CD4-positive, alpha-beta T cell (primary cell): ENCODE results near the gene MRPL1. TPM values are rescaled to one million over a fixed set of nuclear protein-coding genes. Genes with fewer than 3 reads are reported as not detected.

Experiments
- ATAC-seq: fragments of 200-7000 bp; cut with Tn5 transposase; one replicate; pipeline ENCODE4 v1.10.0; 2022; ENCODE audit warnings: mild to moderate bottlenecking; ENCODE audit not compliant: poor library complexity
- CTCF ChIA-PET: fragments of 350-600 bp; sonication (Branson Sonifier 250); formaldehyde crosslinking; loops from one replicate; lab custom pipeline; 2021; ENCODE audit warnings: antibody characterized with exemption, inconsistent platforms; lab: Charles Lee
- POLR2A ChIA-PET: fragments of 350-600 bp; sonication (Branson Sonifier 250); formaldehyde crosslinking; loops from one replicate; lab custom pipeline; 2021; ENCODE audit warnings: antibody characterized with exemption, inconsistent platforms; lab: Charles Lee
- DNase-seq, 14 experiments: peaks; one replicate each; pipeline ENCODE4 v3.0.0-alpha.2; 2013 to 2020; ENCODE audit warnings: mixed read lengths in 2 of 14
- H3K27ac ChIP-seq, 2 donors: one replicate each; pipeline versions ENCODE4 v1.5.1 to v1.7.0; 2013; ENCODE audit warnings: low read length in 2 of 2, low read depth in 1 of 2, mild to moderate bottlenecking in 1 of 2
- H3K27me3 ChIP-seq, 2 experiments: 1 replicate in 1 of 2; 2 replicates in 1 of 2; pipeline versions ENCODE4 v1.6.1 to v1.7.0; 2013; ENCODE audit warnings: low read length in 2 of 2, control low read depth in 1 of 2, mild to moderate bottlenecking in 1 of 2, moderate library complexity in 1 of 2; ENCODE audit not compliant: insufficient read depth in 2 of 2, control insufficient read depth in 1 of 2
- H3K36me3 ChIP-seq: one replicate; pipeline ENCODE4 v1.6.1; 2013; ENCODE audit warnings: low read length, control low read depth; ENCODE audit not compliant: insufficient read depth
- H3K4me1 ChIP-seq: one replicate; pipeline ENCODE4 v1.6.1; 2013; ENCODE audit warnings: low read length, control low read depth; ENCODE audit not compliant: insufficient read depth
- H3K4me3 ChIP-seq: one replicate; pipeline ENCODE4 v1.5.1; 2013; ENCODE audit warnings: mild to moderate bottlenecking, low read length, moderate library complexity
- H3K9me3 ChIP-seq, 2 experiments: 1 replicate in 1 of 2; 2 replicates in 1 of 2; pipeline versions ENCODE4 v1.6.1 to v1.7.0; 2013; ENCODE audit warnings: low read length in 2 of 2, mild to moderate bottlenecking in 2 of 2, control low read depth in 1 of 2, moderate library complexity in 1 of 2; ENCODE audit not compliant: control insufficient read depth in 1 of 2, insufficient read depth in 1 of 2
- H3K27ac Mint-ChIP-seq: one replicate; pipeline ENCODE4 v1.8.0; 2020; ENCODE audit warnings: mixed read lengths
- H3K27me3 Mint-ChIP-seq: one replicate; pipeline ENCODE4 v1.8.0; 2021; ENCODE audit warnings: mixed read lengths
- H3K36me3 Mint-ChIP-seq: one replicate; pipeline ENCODE4 v1.8.0; 2021; ENCODE audit warnings: low read depth, mixed read lengths
- H3K4me1 Mint-ChIP-seq: one replicate; pipeline ENCODE4 v1.8.0; 2021; ENCODE audit warnings: low read depth, mixed read lengths
- H3K4me3 Mint-ChIP-seq: one replicate; pipeline ENCODE4 v1.8.0; 2020; ENCODE audit warnings: mild to moderate bottlenecking, mixed read lengths
- H3K9me3 Mint-ChIP-seq: one replicate; pipeline ENCODE4 v1.8.0; 2020; ENCODE audit warnings: mixed read lengths
- intact Hi-C, 2 experiments: fragments of 100-400 bp; cut with DNase I in 1 of 2; cut with micrococcal nuclease in 1 of 2; formaldehyde crosslinking; loops; one replicate each; pipeline versions ENCODE4 v1.15.1 to v1.9.0; 2023 to 2025; cut with DNase I, micrococcal nuclease
- total RNA-seq, 174 experiments: library from RNA in 2 of 174; stranded (reverse) in 2 of 174; gene quantifications; one replicate each; pipeline ENCODE4 v1.2.3 and lab custom pipeline; 2021 to 2026
- TF ChIP-seq, protein P1 (sequence below): fragments of 200-600 bp; IDR thresholded peaks from one replicate; pipeline ENCODE4 v1.8.0; 2022; ENCODE audit warnings: antibody characterized with exemption, mild to moderate bottlenecking

The MRPL1 gene
- total RNA-seq, 2 experiments from 2014 or later, result 14.8 to 17.5 TPM

DNA sequence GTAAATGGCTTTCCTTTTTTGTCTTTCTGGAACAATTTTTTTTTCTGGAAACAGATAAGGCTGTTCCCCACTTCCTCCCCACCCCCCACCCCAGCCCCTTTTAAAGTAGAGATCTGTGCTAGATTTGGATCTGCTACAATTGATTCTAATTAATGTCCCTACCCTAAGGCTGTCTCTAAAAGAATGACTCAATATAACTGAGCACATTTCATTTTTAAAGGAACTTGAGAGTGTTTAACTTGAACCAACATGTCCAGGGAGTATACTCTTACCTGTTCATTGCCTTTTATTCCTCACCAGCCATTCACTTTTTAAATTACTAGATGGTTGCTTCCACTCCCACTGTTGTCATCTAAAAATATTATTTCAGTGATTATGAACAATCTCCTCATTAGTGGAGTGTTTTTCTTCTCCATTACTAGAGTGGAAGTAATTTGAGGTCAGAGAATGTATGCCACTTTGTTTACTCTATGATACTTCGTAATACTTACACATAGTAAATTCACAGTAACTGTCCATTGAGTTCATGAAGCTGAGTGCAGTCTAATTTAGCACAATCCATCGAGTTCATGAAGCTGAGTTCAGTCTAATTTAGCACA, 29.4 kb upstream of the MRPL1 start:
- POLR2A ChIA-PET, result interaction anchor here (1.2 to 1.4 kb wide), 2 partner anchors 12 to 20 kb away, joined by 4 to 6 read pairs; no protein-coding TSS in a partner anchor
- Histone ChIP-seq H3K9me3 (no peaks in the 10 kb centered on the region), H3K4me3 (no peak overlapping the region), H3K27ac (no peak overlapping the region), H3K27me3 (no peaks in the 10 kb centered on the region), H3K4me1 (peaks cover 4% of the 10 kb centered on the region), H3K36me3 (no peaks in the 10 kb centered on the region)
- intact Hi-C loops, result no loop called here
- Mint-ChIP-seq H3K9me3 (no peaks in the 10 kb centered on the region), H3K27ac (no peak overlapping the region), H3K4me3 (no peak overlapping the region), H3K27me3 (no peaks in the 10 kb centered on the region), H3K4me1 (peaks cover 12% of the 10 kb centered on the region), H3K36me3 (no peaks in the 10 kb centered on the region)
- TF ChIP-seq, protein P1, sequence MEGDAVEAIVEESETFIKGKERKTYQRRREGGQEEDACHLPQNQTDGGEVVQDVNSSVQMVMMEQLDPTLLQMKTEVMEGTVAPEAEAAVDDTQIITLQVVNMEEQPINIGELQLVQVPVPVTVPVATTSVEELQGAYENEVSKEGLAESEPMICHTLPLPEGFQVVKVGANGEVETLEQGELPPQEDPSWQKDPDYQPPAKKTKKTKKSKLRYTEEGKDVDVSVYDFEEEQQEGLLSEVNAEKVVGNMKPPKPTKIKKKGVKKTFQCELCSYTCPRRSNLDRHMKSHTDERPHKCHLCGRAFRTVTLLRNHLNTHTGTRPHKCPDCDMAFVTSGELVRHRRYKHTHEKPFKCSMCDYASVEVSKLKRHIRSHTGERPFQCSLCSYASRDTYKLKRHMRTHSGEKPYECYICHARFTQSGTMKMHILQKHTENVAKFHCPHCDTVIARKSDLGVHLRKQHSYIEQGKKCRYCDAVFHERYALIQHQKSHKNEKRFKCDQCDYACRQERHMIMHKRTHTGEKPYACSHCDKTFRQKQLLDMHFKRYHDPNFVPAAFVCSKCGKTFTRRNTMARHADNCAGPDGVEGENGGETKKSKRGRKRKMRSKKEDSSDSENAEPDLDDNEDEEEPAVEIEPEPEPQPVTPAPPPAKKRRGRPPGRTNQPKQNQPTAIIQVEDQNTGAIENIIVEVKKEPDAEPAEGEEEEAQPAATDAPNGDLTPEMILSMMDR, result no peak
- CTCF ChIA-PET, result interaction anchor here (0.9 to 1.0 kb wide), 2 partner anchors 29 to 38 kb away, joined by 3 read pairs; no protein-coding TSS in a partner anchor
- DNase-seq, result no peak
- ATAC-seq, result no peak

DNA sequence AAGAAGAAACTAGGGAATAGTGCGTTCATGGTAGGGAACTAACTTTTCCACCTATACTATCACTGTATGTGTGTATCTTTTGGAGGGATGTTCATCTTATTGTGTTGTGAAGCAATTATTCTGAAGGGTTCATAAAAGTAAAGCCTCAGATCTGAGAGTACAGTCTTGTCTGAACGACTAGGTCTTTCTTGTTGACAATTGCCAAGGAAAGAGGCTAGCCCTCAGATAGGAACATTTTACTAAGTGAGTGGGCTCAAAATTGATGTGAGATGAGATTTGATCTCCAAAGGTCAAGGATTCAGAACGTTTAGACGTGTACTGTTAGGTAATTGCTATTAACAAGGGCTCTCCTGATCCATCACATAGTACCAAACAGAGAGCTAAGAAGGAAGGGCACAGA, 28.2 kb upstream of the MRPL1 start:
- H3K9me3 Mint-ChIP-seq, result no peaks in the 10 kb centered on the region
- no peaks in the 10 kb centered on the region for H3K27me3 Mint-ChIP-seq
- H3K27me3 ChIP-seq, result no peaks in the 10 kb centered on the region
- no peak overlapping the region for H3K27ac ChIP-seq
- DNase-seq (no peak), ATAC-seq (no peak)
- no peaks in the 10 kb centered on the region for H3K36me3 Mint-ChIP-seq
- no peaks in the 10 kb centered on the region for H3K4me1 ChIP-seq
- no peak overlapping the region for H3K27ac Mint-ChIP-seq
- peaks cover under 1% of the 10 kb centered on the region for H3K4me1 Mint-ChIP-seq
- no peak overlapping the region for H3K4me3 Mint-ChIP-seq
- intact Hi-C loops, result no loop called here
- ChIA-PET POLR2A (interaction anchor here (1.4 kb wide), 1 partner anchor 28 kb away, joined by 5 read pairs; the partner anchor contains the start of gene MRPL1), CTCF (no interaction called here)
- no peaks in the 10 kb centered on the region for H3K9me3 ChIP-seq
- no peaks in the 10 kb centered on the region for H3K36me3 ChIP-seq
- H3K4me3 ChIP-seq, result no peak overlapping the region
- TF ChIP-seq, protein P1, result no peak

DNA sequence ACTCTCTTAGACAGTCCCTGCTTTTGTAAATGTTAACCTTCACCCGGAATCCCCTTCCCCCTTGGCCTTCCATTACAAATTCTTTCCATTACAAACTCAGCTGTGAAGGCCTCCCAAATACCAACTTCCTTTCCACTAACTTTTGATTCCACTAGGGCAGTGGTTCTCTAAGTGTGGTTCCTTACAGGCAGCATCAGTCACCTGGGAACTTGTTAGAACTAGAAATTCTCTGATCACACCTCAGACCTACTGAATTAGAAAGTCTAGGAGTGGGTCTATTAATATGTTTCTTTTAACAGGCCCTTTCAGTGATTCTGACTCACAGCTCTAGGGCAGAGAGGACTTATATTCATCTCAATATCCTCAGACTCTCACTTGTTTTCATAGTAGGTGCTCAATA, 19.0 kb upstream of the MRPL1 start:
- intact Hi-C loops, result no loop called here
- Mint-ChIP-seq H3K36me3 (no peaks in the 10 kb centered on the region), H3K27ac (no peak overlapping the region), H3K4me1 (peaks cover 23% of the 10 kb centered on the region), H3K4me3 (no peak overlapping the region), H3K27me3 (no peaks in the 10 kb centered on the region), H3K9me3 (no peaks in the 10 kb centered on the region)
- CTCF ChIA-PET, result interaction anchor here (1.2 to 1.6 kb wide), 2 partner anchors 18 to 115 kb away, joined by 3 read pairs; no protein-coding TSS in a partner anchor
- no peaks in the 10 kb centered on the region for H3K9me3 ChIP-seq
- DNase-seq, result no peak
- H3K4me1 ChIP-seq, result no peaks in the 10 kb centered on the region
- H3K27ac ChIP-seq, result no peak overlapping the region
- H3K4me3 ChIP-seq, result no peak overlapping the region
- H3K36me3 ChIP-seq, result no peaks in the 10 kb centered on the region
- POLR2A ChIA-PET, result interaction anchor here (1.1 to 4.0 kb wide), 4 partner anchors 9 to 23 kb away, joined by 3 to 27 read pairs (median 4); partner anchors contain the start of gene MRPL1
- H3K27me3 ChIP-seq, result no peaks in the 10 kb centered on the region
- no peak for ATAC-seq
- TF ChIP-seq, protein P1, result no peak
